Body of pancreas (tissue), 4 donors: ENCODE data around the gene SPEM3. TPM values are rescaled to one million over a fixed set of nuclear protein-coding genes. Genes with fewer than 3 reads are reported as not detected.

Source experiments
- ATAC-seq: fragments of 150-250 bp; one replicate; pipeline ENCODE4 v1.9.1; 2016
- DNase-seq, 4 donors: peaks; one replicate each; pipeline ENCODE4 v3.0.0-alpha.2; 2019
- H3K27ac ChIP-seq, 4 donors: fragments of 200-600 bp; sonication (generic); 1 replicate in 3 of 4; 2 replicates in 1 of 4; pipeline versions ENCODE4 v1.5.1 to v1.6.1; 2016 to 2019; ENCODE audit warnings: mild to moderate bottlenecking in 1 of 4, mixed read lengths in 1 of 4, moderate library complexity in 1 of 4
- H3K27me3 ChIP-seq, 2 donors: fragments of 200-600 bp; sonication (generic); one replicate each; pipeline ENCODE4 v1.6.0; 2016; ENCODE audit warnings: mild to moderate bottlenecking in 1 of 2
- H3K36me3 ChIP-seq, 2 donors: fragments of 200-600 bp; sonication (generic); replicated peaks in 1 of 2; 2 replicates each; pipeline ENCODE4 v1.5.1; 2016; ENCODE audit warnings: low read depth in 2 of 2; ENCODE audit not compliant: insufficient read depth in 1 of 2
- H3K4me1 ChIP-seq: fragments of 200-600 bp; sonication (generic); one replicate; pipeline ENCODE4 v1.6.0; 2016
- H3K4me3 ChIP-seq, 2 donors: fragments of 200-600 bp; sonication (generic); 1 replicate in 1 of 2; 2 replicates in 1 of 2; pipeline ENCODE4 v1.5.1; 2016 to 2019
- H3K9me3 ChIP-seq, 3 donors: fragments of 200-600 bp; sonication (generic); 1 replicate in 2 of 3; 2 replicates in 1 of 3; pipeline ENCODE4 v1.5.1; 2016
- POLR2A ChIP-seq, 3 donors: fragments of 450-650 bp; IDR thresholded peaks; one replicate each; pipeline ENCODE4 v1.6.1; 2016; ENCODE audit warnings: antibody characterized with exemption in 3 of 3, mild to moderate bottlenecking in 2 of 3
- WGBS, 2 donors: methylation state at CpG; one replicate each; pipeline ENCODE4 v1.1.5; 2017; 5-methylcytosine and 5-hydroxymethylcytosine counted together
- intact Hi-C: fragments of 100-400 bp; cut with DNase I; formaldehyde crosslinking; loops from one replicate; pipeline ENCODE4 v1.15.1; 2023
- total RNA-seq, 2 donors: library from RNA; depleted of rRNA; stranded (reverse); fragments of >200 nt; gene quantifications; one replicate each; pipeline ENCODE4 v1.1.0, GENCODE V29; 2016
- TF ChIP-seq, protein P1 (sequence below), 7 experiments: fragments of 450-650 bp in 4 of 7; fragments of 200-600 bp in 3 of 7; sonication (generic) in 3 of 7; IDR thresholded peaks; one replicate each; pipeline ENCODE4 v1.5.1; 2016 to 2019; ENCODE audit warnings: antibody characterized with exemption in 7 of 7

Gene SPEM3
- total RNA-seq, 2 donors from 2014 or later, result not detected

DNA sequence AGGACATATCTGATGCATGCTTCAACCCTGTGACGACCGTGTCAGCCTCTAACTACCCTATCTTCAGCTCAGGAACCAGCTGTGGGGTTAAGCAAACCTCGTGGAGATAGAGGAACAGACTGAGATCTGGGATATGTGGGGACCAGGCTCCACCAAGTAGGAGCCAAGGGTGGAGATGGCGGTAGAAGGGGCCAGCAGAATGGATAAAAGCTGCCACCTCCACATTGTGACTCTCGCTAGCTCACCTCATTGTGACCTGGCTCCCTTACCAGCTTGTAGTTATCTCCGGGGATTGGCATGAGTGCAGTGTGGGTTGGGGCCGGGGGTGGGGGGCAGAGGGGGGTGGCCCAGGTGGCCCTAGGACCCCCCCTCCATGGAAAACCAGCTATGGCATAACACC is 3.3 kb upstream of the SPEM3 start, which contains the start of gene SPEM2:
Gene SPEM2, plus strand, starts transcription at position 301 of the 400 bp plus-strand sequence. Its CDS starts 73 bp downstream, at position 374.
- H3K9me3 ChIP-seq, result no peaks in the 10 kb centered on the region
- WGBS, 2 donors, result 67 to 70% methylated on average over 7 of the region's 7 CpGs
- H3K36me3 ChIP-seq, result no peaks in the 10 kb centered on the region
- H3K4me1 ChIP-seq, result no peaks in the 10 kb centered on the region
- intact Hi-C loops, result no loop called here
- H3K27ac ChIP-seq, result no peak within 1 kb of the TSS
- DNase-seq, result no peak
- no peaks in the 10 kb centered on the region for H3K27me3 ChIP-seq
- no peak for ATAC-seq
- TF ChIP-seq POLR2A (IDR thresholded peaks at IDR 0.05), result no peak
- TF ChIP-seq, protein P1, sequence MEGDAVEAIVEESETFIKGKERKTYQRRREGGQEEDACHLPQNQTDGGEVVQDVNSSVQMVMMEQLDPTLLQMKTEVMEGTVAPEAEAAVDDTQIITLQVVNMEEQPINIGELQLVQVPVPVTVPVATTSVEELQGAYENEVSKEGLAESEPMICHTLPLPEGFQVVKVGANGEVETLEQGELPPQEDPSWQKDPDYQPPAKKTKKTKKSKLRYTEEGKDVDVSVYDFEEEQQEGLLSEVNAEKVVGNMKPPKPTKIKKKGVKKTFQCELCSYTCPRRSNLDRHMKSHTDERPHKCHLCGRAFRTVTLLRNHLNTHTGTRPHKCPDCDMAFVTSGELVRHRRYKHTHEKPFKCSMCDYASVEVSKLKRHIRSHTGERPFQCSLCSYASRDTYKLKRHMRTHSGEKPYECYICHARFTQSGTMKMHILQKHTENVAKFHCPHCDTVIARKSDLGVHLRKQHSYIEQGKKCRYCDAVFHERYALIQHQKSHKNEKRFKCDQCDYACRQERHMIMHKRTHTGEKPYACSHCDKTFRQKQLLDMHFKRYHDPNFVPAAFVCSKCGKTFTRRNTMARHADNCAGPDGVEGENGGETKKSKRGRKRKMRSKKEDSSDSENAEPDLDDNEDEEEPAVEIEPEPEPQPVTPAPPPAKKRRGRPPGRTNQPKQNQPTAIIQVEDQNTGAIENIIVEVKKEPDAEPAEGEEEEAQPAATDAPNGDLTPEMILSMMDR (IDR thresholded peaks at IDR 0.05), result no peak
- no peak within 1 kb of the TSS for H3K4me3 ChIP-seq

DNA sequence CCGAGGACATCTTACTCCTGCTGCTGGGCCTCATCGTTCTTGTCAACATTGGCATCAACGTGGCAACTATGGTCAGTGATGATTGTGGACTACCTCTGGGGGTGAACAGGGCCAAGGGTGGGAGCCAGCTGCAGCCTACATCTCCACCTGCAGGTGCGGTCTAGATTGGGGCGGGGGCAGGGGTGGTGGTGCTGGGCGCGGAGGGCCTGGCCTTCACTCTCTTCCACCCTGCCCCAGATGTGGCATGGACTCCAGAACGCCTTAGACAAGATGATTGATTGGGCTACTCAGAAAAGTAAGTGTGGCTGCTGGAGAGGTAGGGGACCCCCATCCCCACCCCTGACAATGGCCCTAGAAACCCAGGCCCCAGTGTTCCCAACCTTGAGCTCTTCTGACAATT is 2.9 kb upstream of the SPEM3 start:
- Histone ChIP-seq H3K4me3 (no peak overlapping the region), H3K27me3 (no peaks in the 10 kb centered on the region), H3K27ac (no peak overlapping the region), H3K36me3 (no peaks in the 10 kb centered on the region), H3K9me3 (no peaks in the 10 kb centered on the region), H3K4me1 (no peaks in the 10 kb centered on the region)
- intact Hi-C loops, result no loop called here
- WGBS, 2 donors, result 77% methylated on average over 8 of the region's 8 CpGs; no CpG with 5 or more reads in 1 of the 2 donors
- DNase-seq (no peak), ATAC-seq (no peak)
- TF ChIP-seq, protein P1 (IDR thresholded peaks at IDR 0.05), result no peak
- TF ChIP-seq POLR2A (IDR thresholded peaks at IDR 0.05), result no peak

DNA sequence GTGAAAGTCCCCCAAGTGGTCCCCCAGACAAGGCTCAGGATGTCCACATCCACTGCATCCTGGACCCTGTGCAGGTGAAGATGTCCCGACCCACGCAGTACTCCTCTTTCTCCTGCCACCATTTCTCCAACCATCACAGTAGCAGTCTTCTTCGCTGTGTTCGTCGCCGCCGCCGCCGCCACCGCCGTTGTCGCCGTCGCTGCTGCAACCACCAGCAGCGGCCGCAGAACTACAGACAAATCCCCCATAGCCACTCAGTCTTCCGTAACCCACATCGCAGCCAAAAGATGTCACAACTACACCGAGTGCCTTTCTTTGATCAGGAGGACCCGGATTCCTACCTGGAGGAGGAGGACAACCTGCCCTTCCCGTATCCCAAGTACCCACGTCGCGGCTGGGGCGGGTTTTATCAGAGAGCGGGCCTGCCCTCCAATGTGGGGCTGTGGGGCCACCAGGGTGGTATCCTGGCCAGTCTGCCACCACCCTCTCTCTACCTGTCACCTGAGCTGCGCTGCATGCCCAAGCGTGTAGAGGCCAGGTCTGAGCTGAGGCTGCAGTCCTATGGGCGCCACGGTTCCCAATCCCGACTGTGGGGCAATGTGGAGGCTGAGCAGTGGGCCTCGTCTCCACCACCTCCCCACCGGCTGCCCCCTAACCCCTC is 2.3 kb upstream of the SPEM3 start:
- Histone ChIP-seq H3K27me3 (no peaks in the 10 kb centered on the region), H3K27ac (no peak overlapping the region), H3K9me3 (no peaks in the 10 kb centered on the region), H3K4me3 (no peak overlapping the region), H3K4me1 (no peaks in the 10 kb centered on the region), H3K36me3 (no peaks in the 10 kb centered on the region)
- intact Hi-C loops, result no loop called here
- TF ChIP-seq, protein P1 (IDR thresholded peaks at IDR 0.05), result no peak
- no peak for TF ChIP-seq POLR2A (IDR thresholded peaks at IDR 0.05)
- WGBS, 2 donors, result 83 to 85% methylated on average over 19 to 33 of the region's 33 CpGs
- no peak for DNase-seq
- ATAC-seq, result no peak

DNA sequence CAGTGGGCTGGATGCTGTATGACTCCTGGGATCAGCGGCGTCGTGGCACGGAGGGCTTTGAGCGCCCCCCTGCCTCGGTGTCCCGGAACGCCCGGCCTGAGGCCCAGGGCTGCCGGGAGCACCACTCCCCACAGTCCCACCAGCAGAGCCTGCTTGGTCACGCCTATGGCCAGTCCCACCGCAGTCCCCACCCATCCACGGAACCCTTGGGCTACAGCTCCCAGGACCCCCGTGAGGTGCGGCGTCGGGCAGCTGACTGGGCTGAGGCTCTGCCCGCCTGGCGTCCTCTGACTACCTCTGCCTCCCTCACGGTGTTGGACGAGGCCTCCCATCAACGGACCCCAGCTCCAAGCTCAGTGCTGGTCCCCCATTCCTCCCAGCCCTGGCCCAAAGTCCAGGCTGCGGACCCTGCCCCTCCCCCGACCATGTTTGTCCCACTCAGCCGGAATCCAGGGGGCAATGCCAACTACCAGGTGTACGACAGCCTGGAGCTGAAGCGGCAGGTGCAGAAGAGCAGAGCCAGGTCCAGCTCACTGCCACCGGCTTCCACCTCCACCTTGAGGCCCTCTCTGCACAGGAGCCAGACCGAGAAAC is 1.7 kb upstream of the SPEM3 start:
- ATAC-seq (peak; percentile 19), DNase-seq (no peak)
- WGBS, 2 donors, result 84 to 87% methylated on average over 19 to 24 of the region's 29 CpGs
- intact Hi-C loops, result no loop called here
- Histone ChIP-seq H3K4me3 (no peak overlapping the region), H3K27ac (no peak overlapping the region), H3K4me1 (no peaks in the 10 kb centered on the region), H3K36me3 (no peaks in the 10 kb centered on the region), H3K27me3 (no peaks in the 10 kb centered on the region), H3K9me3 (no peaks in the 10 kb centered on the region)
- TF ChIP-seq, protein P1 (IDR thresholded peaks at IDR 0.05), result no peak
- no peak for TF ChIP-seq POLR2A (IDR thresholded peaks at IDR 0.05)
